ENCODE results near the gene MROH7. TPM values are rescaled to one million over a fixed set of nuclear protein-coding genes. Genes with fewer than 3 reads are reported as not detected.

MROH7 gene
- total RNA-seq, 1 donor from 2014 or later, result 8.1 TPM

- intact Hi-C loops (cut with DNase I), result no loop called here
- ATAC-seq, result peak; percentile 22
- DNase-seq (ENCODE audit: low spot score), result no peak
Observed at GRCh38 chr1:54754486-54755285, 113.1 kb downstream of the MROH7 start.

- no peak for DNase-seq (ENCODE audit: low spot score)
- intact Hi-C loops (cut with DNase I), result no loop called here
- ATAC-seq, result no peak
Observed at GRCh38 chr1:54757833-54758232, 116.2 kb downstream of the MROH7 start.

- intact Hi-C loops (cut with DNase I), result no loop called here
- ATAC-seq (no peak), DNase-seq (ENCODE audit: low spot score) (no peak)
Observed at GRCh38 chr1:54758678-54759348, 117.2 kb downstream of the MROH7 start.

Other genes starting within 250 kb of the MROH7 start
- 104 TPM for gene SSBP3, start 235.4 kb upstream of the MROH7 start, total RNA-seq
- gene ACOT11, start 93.6 kb upstream of the MROH7 start, total RNA-seq, result 11.9 TPM
- gene FAM151A, start 18.3 kb upstream of the MROH7 start, total RNA-seq, result not detected
- gene TTC4, start 74.1 kb downstream of the MROH7 start, total RNA-seq, result 16.9 TPM
- 3.6 TPM for gene PARS2, start 122.7 kb downstream of the MROH7 start, total RNA-seq
- gene TTC22, start 159.5 kb downstream of the MROH7 start, total RNA-seq, result 0.36 TPM
- gene DHCR24, start 245.4 kb downstream of the MROH7 start, total RNA-seq, result 158 TPM

Measured in sciatic nerve (tissue), 2 donors.